Neural cell (in vitro differentiated cells): Measurements from ENCODE around the gene MYO9A.

Experiments
- EP300 ChIP-seq: fragments of 450-650 bp; conservative IDR thresholded peaks from 2 replicates; pipeline ENCODE4 v1.6.1; 2014; ENCODE audit warnings: antibody characterized with exemption, mild to moderate bottlenecking, moderate library complexity; ENCODE audit not compliant: poor library complexity, severe bottlenecking
- EZH2 ChIP-seq: fragments of 200-600, 300-800 bp; shearing (Covaris generic), sonication (generic); IDR thresholded peaks from 2 replicates; pipeline ENCODE4 v1.6.1; 2014; ENCODE audit warnings: antibody characterized with exemption, low read length, borderline replicate concordance, mild to moderate bottlenecking; ENCODE audit not compliant: insufficient read depth, poor library complexity, severe bottlenecking
- MXI1 ChIP-seq: fragments of 450-650 bp; conservative IDR thresholded peaks from 2 replicates; pipeline ENCODE4 v1.6.1; 2014; ENCODE audit warnings: antibody characterized with exemption, mild to moderate bottlenecking; ENCODE audit not compliant: poor library complexity, severe bottlenecking
- POLR2AphosphoS5 ChIP-seq: IDR thresholded peaks from 2 replicates; pipeline ENCODE4 v1.6.1; 2012
- RAD21 ChIP-seq: fragments of 450-650 bp; conservative IDR thresholded peaks from 2 replicates; pipeline ENCODE4 v1.6.1; 2014; ENCODE audit warnings: antibody characterized with exemption, mild to moderate bottlenecking, moderate library complexity
- SMC3 ChIP-seq: fragments of 450-650 bp; conservative IDR thresholded peaks from 2 replicates; pipeline ENCODE4 v1.6.1; 2014; ENCODE audit warnings: antibody characterized with exemption, mild to moderate bottlenecking, moderate library complexity; ENCODE audit not compliant: poor library complexity
- TAF1 ChIP-seq: IDR thresholded peaks from 2 replicates; pipeline ENCODE4 v1.6.1; 2012; ENCODE audit warnings: low read depth
- TF ChIP-seq, protein P1 (sequence below): fragments of 450-650 bp; IDR thresholded peaks from 2 replicates; pipeline ENCODE4 v1.5.1; 2014; ENCODE audit warnings: antibody characterized with exemption, mild to moderate bottlenecking, moderate library complexity; ENCODE audit not compliant: poor library complexity, severe bottlenecking
- TF ChIP-seq, protein P2 (sequence below): IDR thresholded peaks from 2 replicates; pipeline ENCODE4 v1.6.1; 2012; ENCODE audit warnings: borderline replicate concordance

DNA sequence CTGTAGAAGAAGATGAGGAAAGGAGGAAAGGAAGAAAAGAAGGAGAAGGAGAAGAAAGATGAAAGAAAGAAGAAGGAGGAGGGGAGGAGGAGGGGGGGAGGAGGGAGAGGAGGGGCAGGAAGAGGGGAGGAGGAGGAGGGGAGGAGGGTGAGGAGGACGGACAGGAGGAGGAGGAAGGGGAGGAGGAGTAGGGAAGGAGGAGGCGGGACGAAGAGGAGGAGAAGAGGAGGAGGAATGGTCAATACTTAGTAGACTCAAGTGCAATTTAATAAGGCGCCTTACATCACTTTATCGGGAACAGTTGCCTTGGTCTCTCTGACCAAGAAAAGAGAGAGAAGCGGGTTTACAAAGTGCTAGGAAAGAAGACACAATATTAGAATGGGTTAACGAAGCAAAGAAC, 331.3 kb downstream of the MYO9A start:
- TF ChIP-seq, protein P1, sequence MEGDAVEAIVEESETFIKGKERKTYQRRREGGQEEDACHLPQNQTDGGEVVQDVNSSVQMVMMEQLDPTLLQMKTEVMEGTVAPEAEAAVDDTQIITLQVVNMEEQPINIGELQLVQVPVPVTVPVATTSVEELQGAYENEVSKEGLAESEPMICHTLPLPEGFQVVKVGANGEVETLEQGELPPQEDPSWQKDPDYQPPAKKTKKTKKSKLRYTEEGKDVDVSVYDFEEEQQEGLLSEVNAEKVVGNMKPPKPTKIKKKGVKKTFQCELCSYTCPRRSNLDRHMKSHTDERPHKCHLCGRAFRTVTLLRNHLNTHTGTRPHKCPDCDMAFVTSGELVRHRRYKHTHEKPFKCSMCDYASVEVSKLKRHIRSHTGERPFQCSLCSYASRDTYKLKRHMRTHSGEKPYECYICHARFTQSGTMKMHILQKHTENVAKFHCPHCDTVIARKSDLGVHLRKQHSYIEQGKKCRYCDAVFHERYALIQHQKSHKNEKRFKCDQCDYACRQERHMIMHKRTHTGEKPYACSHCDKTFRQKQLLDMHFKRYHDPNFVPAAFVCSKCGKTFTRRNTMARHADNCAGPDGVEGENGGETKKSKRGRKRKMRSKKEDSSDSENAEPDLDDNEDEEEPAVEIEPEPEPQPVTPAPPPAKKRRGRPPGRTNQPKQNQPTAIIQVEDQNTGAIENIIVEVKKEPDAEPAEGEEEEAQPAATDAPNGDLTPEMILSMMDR: no peak
- TF ChIP-seq TAF1 (no peak), EZH2 (no peak), RAD21 (no peak), EP300 (no peak), MXI1 (no peak), SMC3 (no peak), POLR2AphosphoS5 (no peak)
- TF ChIP-seq, protein P2, sequence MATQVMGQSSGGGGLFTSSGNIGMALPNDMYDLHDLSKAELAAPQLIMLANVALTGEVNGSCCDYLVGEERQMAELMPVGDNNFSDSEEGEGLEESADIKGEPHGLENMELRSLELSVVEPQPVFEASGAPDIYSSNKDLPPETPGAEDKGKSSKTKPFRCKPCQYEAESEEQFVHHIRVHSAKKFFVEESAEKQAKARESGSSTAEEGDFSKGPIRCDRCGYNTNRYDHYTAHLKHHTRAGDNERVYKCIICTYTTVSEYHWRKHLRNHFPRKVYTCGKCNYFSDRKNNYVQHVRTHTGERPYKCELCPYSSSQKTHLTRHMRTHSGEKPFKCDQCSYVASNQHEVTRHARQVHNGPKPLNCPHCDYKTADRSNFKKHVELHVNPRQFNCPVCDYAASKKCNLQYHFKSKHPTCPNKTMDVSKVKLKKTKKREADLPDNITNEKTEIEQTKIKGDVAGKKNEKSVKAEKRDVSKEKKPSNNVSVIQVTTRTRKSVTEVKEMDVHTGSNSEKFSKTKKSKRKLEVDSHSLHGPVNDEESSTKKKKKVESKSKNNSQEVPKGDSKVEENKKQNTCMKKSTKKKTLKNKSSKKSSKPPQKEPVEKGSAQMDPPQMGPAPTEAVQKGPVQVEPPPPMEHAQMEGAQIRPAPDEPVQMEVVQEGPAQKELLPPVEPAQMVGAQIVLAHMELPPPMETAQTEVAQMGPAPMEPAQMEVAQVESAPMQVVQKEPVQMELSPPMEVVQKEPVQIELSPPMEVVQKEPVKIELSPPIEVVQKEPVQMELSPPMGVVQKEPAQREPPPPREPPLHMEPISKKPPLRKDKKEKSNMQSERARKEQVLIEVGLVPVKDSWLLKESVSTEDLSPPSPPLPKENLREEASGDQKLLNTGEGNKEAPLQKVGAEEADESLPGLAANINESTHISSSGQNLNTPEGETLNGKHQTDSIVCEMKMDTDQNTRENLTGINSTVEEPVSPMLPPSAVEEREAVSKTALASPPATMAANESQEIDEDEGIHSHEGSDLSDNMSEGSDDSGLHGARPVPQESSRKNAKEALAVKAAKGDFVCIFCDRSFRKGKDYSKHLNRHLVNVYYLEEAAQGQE: no peak
